Cardiac septum (tissue), 1 donor: Measurements from ENCODE around the gene RIPK4. TPM values are rescaled to one million over a fixed set of nuclear protein-coding genes. Genes with fewer than 3 reads are reported as not detected.
"Not testable (repeated sequence)": the region's sequence is repeated elsewhere in the genome, so short reads cannot be mapped to it uniquely, and the experiment has no call there.

Experiments used
- DNase-seq: peaks from one replicate; pipeline ENCODE4 v3.0.0-alpha.2; 2020; ENCODE audit warnings: low spot score
- intact Hi-C: fragments of 100-400 bp; cut with DNase I; formaldehyde crosslinking; loops from one replicate; pipeline ENCODE4 v1.14.0; 2022
- total RNA-seq: library from RNA; stranded (reverse); fragmentation: NEBNext Ultra II Directional; extraction: Animal tissue kit (Norgen Biotek cat#: 25700); gene quantifications from one replicate; pipeline ENCODE4 v1.2.1, GENCODE V29; 2021
- donor health status: DM: no; HTN: no; CAD: no.

Gene RIPK4
- total RNA-seq, 1 donor from 2014 or later: 0.13 TPM

GRCh38 chr21:41798326-41798725, 31.5 kb upstream of the RIPK4 start:
- no peak for DNase-seq
- intact Hi-C loops: no loop called here

GRCh38 chr21:41796476-41797080, 29.7 kb upstream of the RIPK4 start:
- intact Hi-C loops: no loop called here
- DNase-seq: no peak

- no peak for DNase-seq
- intact Hi-C loops: no loop called here
These were observed 28.9 kb upstream of the RIPK4 start for GRCh38 chr21:41795726-41796125.

GRCh38 chr21:41794600-41794999, 27.7 kb upstream of the RIPK4 start:
- intact Hi-C loops: no loop called here
- DNase-seq: no peak

- DNase-seq: no peak
- intact Hi-C loops: no loop called here
These were observed 25.9 kb upstream of the RIPK4 start for GRCh38 chr21:41792711-41793110.

GRCh38 chr21:41786509-41786987, 19.7 kb upstream of the RIPK4 start:
- no peak for DNase-seq
- intact Hi-C loops: no loop called here

- intact Hi-C loops, DNase-seq: not testable (repeated sequence)
These were observed 18.4 kb upstream of the RIPK4 start for GRCh38 chr21:41785262-41785661.

- DNase-seq: no peak
- intact Hi-C loops: no loop called here
These were observed 17.7 kb upstream of the RIPK4 start for GRCh38 chr21:41784456-41785102.

- intact Hi-C loops: no loop called here
- DNase-seq: no peak
These were observed 16.8 kb upstream of the RIPK4 start for GRCh38 chr21:41783476-41784180.

- intact Hi-C loops: no loop called here
- no peak for DNase-seq
These were observed 14.2 kb upstream of the RIPK4 start for GRCh38 chr21:41781050-41781410.

GRCh38 chr21:41780337-41781049, 13.6 kb upstream of the RIPK4 start:
- no peak for DNase-seq
- intact Hi-C loops: no loop called here

- DNase-seq: no peak
- intact Hi-C loops: no loop called here
These were observed 12.8 kb upstream of the RIPK4 start for GRCh38 chr21:41779659-41780058.

GRCh38 chr21:41778930-41779600, 12.2 kb upstream of the RIPK4 start:
- DNase-seq: no peak
- intact Hi-C loops: loop anchor here (1.0 kb wide), 1 partner anchor 167 kb away; no protein-coding TSS in a partner anchor

GRCh38 chr21:41777951-41778815, 11.3 kb upstream of the RIPK4 start:
- intact Hi-C loops: loop anchor here (1.0 kb wide), 1 partner anchor 166 kb away; no protein-coding TSS in a partner anchor
- peak; percentile 86 for DNase-seq

- intact Hi-C loops: no loop called here
- DNase-seq: no peak
These were observed 9.9 kb upstream of the RIPK4 start for GRCh38 chr21:41776778-41777177.

GRCh38 chr21:41775149-41775472, 8.3 kb upstream of the RIPK4 start:
- DNase-seq: no peak
- intact Hi-C loops: no loop called here

GRCh38 chr21:41774467-41775148, 7.8 kb upstream of the RIPK4 start:
- intact Hi-C loops: no loop called here
- DNase-seq: no peak

GRCh38 chr21:41772351-41773080, 5.7 kb upstream of the RIPK4 start:
- intact Hi-C loops: no loop called here
- no peak for DNase-seq
